Lower leg skin (tissue), 3 donors: ENCODE results near the gene AUTS2.

Source experiments
- POLR2A ChIP-seq, 2 donors: fragments of 450-650 bp; IDR thresholded peaks; one replicate each; pipeline ENCODE4 v1.6.1; 2016 to 2017; ENCODE audit warnings: antibody characterized with exemption in 2 of 2, mild to moderate bottlenecking in 1 of 2, moderate library complexity in 1 of 2
- TF ChIP-seq, protein P1 (sequence below), 3 donors: fragments of 450-650 bp; IDR thresholded peaks; one replicate each; pipeline ENCODE4 v1.5.1; 2016; ENCODE audit warnings: antibody characterized with exemption in 3 of 3, mild to moderate bottlenecking in 3 of 3, moderate library complexity in 2 of 3

DNA sequence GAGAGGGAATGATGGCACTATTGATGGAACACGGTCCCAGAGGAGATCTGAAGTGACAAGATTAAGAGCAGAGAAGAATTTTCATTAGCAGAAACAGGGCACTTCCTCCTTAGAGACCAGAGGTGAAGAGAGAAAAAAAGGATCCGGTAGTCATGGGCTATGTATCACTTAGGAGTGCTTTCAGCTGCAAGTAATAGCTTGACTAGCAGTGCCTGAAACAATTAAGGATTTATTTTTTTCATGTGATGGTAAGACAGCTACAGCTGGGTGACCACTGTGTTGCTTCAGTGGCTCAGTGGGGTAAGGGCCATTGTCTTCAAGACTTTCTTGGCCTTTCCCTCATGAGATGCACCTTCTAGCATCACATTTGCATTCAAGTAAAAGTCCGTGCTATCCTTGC is 1018.5 kb downstream of the AUTS2 start:
- TF ChIP-seq, protein P1, sequence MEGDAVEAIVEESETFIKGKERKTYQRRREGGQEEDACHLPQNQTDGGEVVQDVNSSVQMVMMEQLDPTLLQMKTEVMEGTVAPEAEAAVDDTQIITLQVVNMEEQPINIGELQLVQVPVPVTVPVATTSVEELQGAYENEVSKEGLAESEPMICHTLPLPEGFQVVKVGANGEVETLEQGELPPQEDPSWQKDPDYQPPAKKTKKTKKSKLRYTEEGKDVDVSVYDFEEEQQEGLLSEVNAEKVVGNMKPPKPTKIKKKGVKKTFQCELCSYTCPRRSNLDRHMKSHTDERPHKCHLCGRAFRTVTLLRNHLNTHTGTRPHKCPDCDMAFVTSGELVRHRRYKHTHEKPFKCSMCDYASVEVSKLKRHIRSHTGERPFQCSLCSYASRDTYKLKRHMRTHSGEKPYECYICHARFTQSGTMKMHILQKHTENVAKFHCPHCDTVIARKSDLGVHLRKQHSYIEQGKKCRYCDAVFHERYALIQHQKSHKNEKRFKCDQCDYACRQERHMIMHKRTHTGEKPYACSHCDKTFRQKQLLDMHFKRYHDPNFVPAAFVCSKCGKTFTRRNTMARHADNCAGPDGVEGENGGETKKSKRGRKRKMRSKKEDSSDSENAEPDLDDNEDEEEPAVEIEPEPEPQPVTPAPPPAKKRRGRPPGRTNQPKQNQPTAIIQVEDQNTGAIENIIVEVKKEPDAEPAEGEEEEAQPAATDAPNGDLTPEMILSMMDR (IDR thresholded peaks at IDR 0.05) = no peak
- no peak for TF ChIP-seq POLR2A (IDR thresholded peaks at IDR 0.05)
